DMS53 (cell line): ENCODE data around the gene MAST1.
A peak's percentile ranks its signal among the peaks of the same experiment; 100 is the strongest.
"Not testable (repeated sequence)": the region's sequence is repeated elsewhere in the genome, so short reads cannot be mapped to it uniquely, and the experiment has no call there.

Source experiments
- DNase-seq: peaks from one replicate; lab custom pipeline; 2025; lab: John Stamatoyannopoulos, UW

MAST1 gene

GRCh38 chr19:12838182-12838885 lies at the start of gene MAST1:
TSS of gene MAST1 (plus strand) at chr19:12838515. CDS start at chr19:12838573, 58 bp downstream.
- peak; percentile 81 for DNase-seq

- peak; percentile 67 for DNase-seq
Measured at GRCh38 chr19:12788682-12789097, 49.6 kb upstream of the MAST1 start.

- peak; percentile 77 for DNase-seq
Measured at GRCh38 chr19:12789098-12789903, 49.0 kb upstream of the MAST1 start.

GRCh38 chr19:12789904-12790619 lies 48.3 kb upstream of the MAST1 start:
- DNase-seq, result peak; percentile 98

- DNase-seq, result peak; percentile 44
Measured at GRCh38 chr19:12790628-12791344, 47.5 kb upstream of the MAST1 start.

GRCh38 chr19:12791345-12792050 lies 46.8 kb upstream of the MAST1 start, which contains the start of gene JUNB:
TSS of gene JUNB (plus strand) at chr19:12791486. CDS start at chr19:12791772, 286 bp downstream.
- DNase-seq, result peak; percentile 96

GRCh38 chr19:12792051-12792852 lies 46.1 kb upstream of the MAST1 start:
- peak; percentile 91 for DNase-seq

GRCh38 chr19:12792853-12793289 lies 45.4 kb upstream of the MAST1 start:
- DNase-seq, result no peak

- peak; percentile 95 for DNase-seq
Measured at GRCh38 chr19:12793290-12794195, 44.8 kb upstream of the MAST1 start.

- DNase-seq, result peak; percentile 50
Measured at GRCh38 chr19:12794196-12794941, 43.9 kb upstream of the MAST1 start.

- DNase-seq, result no peak
Measured at GRCh38 chr19:12794971-12795381, 43.3 kb upstream of the MAST1 start.

- DNase-seq, result peak; percentile 86
Measured at GRCh38 chr19:12796146-12797071, 41.9 kb upstream of the MAST1 start.

GRCh38 chr19:12797141-12797587 lies 41.2 kb upstream of the MAST1 start:
- DNase-seq, result no peak

- DNase-seq, result not testable (repeated sequence)
Measured at GRCh38 chr19:12797607-12798006, 40.7 kb upstream of the MAST1 start.

- no peak for DNase-seq
Measured at GRCh38 chr19:12799742-12800465, 38.4 kb upstream of the MAST1 start.

- no peak for DNase-seq
Measured at GRCh38 chr19:12800466-12800770, 37.9 kb upstream of the MAST1 start.
